ENCODE measurements around the gene P2RX7.

The P2RX7 gene

GRCh38 chr12:121110211-121110940 lies 22.3 kb upstream of the P2RX7 start:
- DNase-seq (ENCODE audit: insufficient read length, low spot score), result peak; percentile 66
- peak; percentile 60 for FAIRE-seq

- FAIRE-seq, result no peak
Measured at GRCh38 chr12:121111684-121112083, 21.0 kb upstream of the P2RX7 start.

GRCh38 chr12:121112496-121112895 lies 20.2 kb upstream of the P2RX7 start:
- FAIRE-seq (no peak), DNase-seq (ENCODE audit: insufficient read length, low spot score) (no peak)

More at GRCh38 chr12:121111684-121112083, 21.0 kb upstream of the P2RX7 start:
- no peak for DNase-seq (ENCODE audit: insufficient read length, low spot score)

GRCh38 chr12:121113057-121113456 lies 19.6 kb upstream of the P2RX7 start:
- FAIRE-seq (no peak), DNase-seq (ENCODE audit: insufficient read length, low spot score) (no peak)

- FAIRE-seq (no peak), DNase-seq (ENCODE audit: insufficient read length, low spot score) (no peak)
Measured at GRCh38 chr12:121114019-121114639, 18.5 kb upstream of the P2RX7 start.

GRCh38 chr12:121114806-121115205 lies 17.9 kb upstream of the P2RX7 start:
- FAIRE-seq, result no peak

GRCh38 chr12:121115530-121115929 lies 17.1 kb upstream of the P2RX7 start:
- DNase-seq (ENCODE audit: insufficient read length, low spot score), result no peak
- FAIRE-seq, result no peak

More at GRCh38 chr12:121114806-121115205, 17.9 kb upstream of the P2RX7 start:
- DNase-seq (ENCODE audit: insufficient read length, low spot score), result no peak

- no peak for FAIRE-seq
- DNase-seq (ENCODE audit: insufficient read length, low spot score), result no peak
Measured at GRCh38 chr12:121116318-121117225, 16.1 kb upstream of the P2RX7 start.

- DNase-seq (ENCODE audit: insufficient read length, low spot score) (no peak), FAIRE-seq (no peak)
Measured at GRCh38 chr12:121117226-121117777, 15.4 kb upstream of the P2RX7 start.

GRCh38 chr12:121120323-121120722 lies 12.4 kb upstream of the P2RX7 start:
- DNase-seq (ENCODE audit: insufficient read length, low spot score) (no peak), FAIRE-seq (no peak)

- FAIRE-seq, result no peak
- DNase-seq (ENCODE audit: insufficient read length, low spot score), result no peak
Measured at GRCh38 chr12:121120989-121121755, 11.5 kb upstream of the P2RX7 start.

- FAIRE-seq (no peak), DNase-seq (ENCODE audit: insufficient read length, low spot score) (no peak)
Measured at GRCh38 chr12:121121805-121122204, 10.9 kb upstream of the P2RX7 start.

- no peak for FAIRE-seq
- no peak for DNase-seq (ENCODE audit: insufficient read length, low spot score)
Measured at GRCh38 chr12:121123488-121123887, 9.2 kb upstream of the P2RX7 start.

GRCh38 chr12:121124402-121125109 lies 8.1 kb upstream of the P2RX7 start:
- peak; percentile 92 for FAIRE-seq
- DNase-seq (ENCODE audit: insufficient read length, low spot score), result peak; percentile 91

GRCh38 chr12:121127501-121127900 lies 5.2 kb upstream of the P2RX7 start:
- no peak for FAIRE-seq
- no peak for DNase-seq (ENCODE audit: insufficient read length, low spot score)

GRCh38 chr12:121128908-121129810 lies 3.5 kb upstream of the P2RX7 start:
- DNase-seq (ENCODE audit: insufficient read length, low spot score) (no peak), FAIRE-seq (no peak)

- FAIRE-seq, result no peak
- no peak for DNase-seq (ENCODE audit: insufficient read length, low spot score)
Measured at GRCh38 chr12:121129811-121130147, 2.9 kb upstream of the P2RX7 start.

- FAIRE-seq, result no peak
- no peak for DNase-seq (ENCODE audit: insufficient read length, low spot score)
Measured at GRCh38 chr12:121130866-121131373, 1.8 kb upstream of the P2RX7 start.

Data from HTR-8/SVneo (cell line).